MCF 10A (cell line): ENCODE measurements around the gene RAX. TPM values are rescaled to one million over a fixed set of nuclear protein-coding genes. Genes with fewer than 3 reads are reported as not detected.

ENCODE experiments used
- BruUV-seq: library from RNA; stranded (reverse); fragments of 400-500 nt; replicated peaks from 2 replicates; lab custom pipeline; 2021; lab: Mats Ljungman, UMichigan
- CTCF ChIA-PET: fragments of 300-600 bp; sonication (Branson Sonifier 250); formaldehyde crosslinking; extraction: SDS; loops from one replicate; lab custom pipeline; 2021; ENCODE audit warnings: antibody characterized with exemption, inconsistent platforms; lab: Yijun Ruan, JAX
- POLR2A ChIA-PET: fragments of 300-600, 350-650 bp; sonication (Branson Sonifier 250); formaldehyde crosslinking; extraction: SDS; loops from one replicate; lab custom pipeline; 2020; ENCODE audit warnings: antibody characterized with exemption, inconsistent platforms; lab: Yijun Ruan, JAX
- DNase-seq: peaks from one replicate; pipeline ENCODE4 v3.0.0-alpha.2; 2018; ENCODE audit not compliant: unreplicated experiment
- H3K27ac Mint-ChIP-seq: one replicate; pipeline ENCODE4 v1.8.0; 2022; ENCODE audit warnings: mild to moderate bottlenecking, low read depth, mixed read lengths; ENCODE audit not compliant: unreplicated experiment
- H3K27me3 Mint-ChIP-seq: one replicate; pipeline ENCODE4 v1.8.0; 2022; ENCODE audit warnings: mixed read lengths; ENCODE audit not compliant: insufficient read depth, unreplicated experiment
- H3K36me3 Mint-ChIP-seq: one replicate; pipeline ENCODE4 v1.8.0; 2022; ENCODE audit warnings: mild to moderate bottlenecking, moderate library complexity, mixed read lengths; ENCODE audit not compliant: insufficient read depth, unreplicated experiment
- H3K4me1 Mint-ChIP-seq: one replicate; pipeline ENCODE4 v1.8.0; 2022; ENCODE audit warnings: mixed read lengths; ENCODE audit not compliant: insufficient read depth, unreplicated experiment
- H3K4me3 Mint-ChIP-seq: one replicate; pipeline ENCODE4 v1.8.0; 2022; ENCODE audit warnings: mild to moderate bottlenecking, moderate library complexity, mixed read lengths; ENCODE audit not compliant: unreplicated experiment
- H3K9me3 Mint-ChIP-seq: one replicate; pipeline ENCODE4 v1.8.0; 2022; ENCODE audit warnings: mixed read lengths; ENCODE audit not compliant: unreplicated experiment
- intact Hi-C: fragments of 100-400 bp; cut with micrococcal nuclease; formaldehyde crosslinking; loops from 2 replicates; pipeline ENCODE4 v1.14.1; 2022
- total RNA-seq: library from RNA; stranded (reverse); gene quantifications from 2 replicates; pipeline ENCODE4 v1.2.3, GENCODE V29; 2022
- TF ChIP-seq, protein P1 (sequence below): fragments of 200-600 bp; IDR thresholded peaks from one replicate; pipeline ENCODE4 v1.8.0; 2022; ENCODE audit warnings: antibody characterized with exemption, mild to moderate bottlenecking; ENCODE audit not compliant: unreplicated experiment

RAX gene
- total RNA-seq, 1 experiment from 2014 or later = not detected

DNA sequence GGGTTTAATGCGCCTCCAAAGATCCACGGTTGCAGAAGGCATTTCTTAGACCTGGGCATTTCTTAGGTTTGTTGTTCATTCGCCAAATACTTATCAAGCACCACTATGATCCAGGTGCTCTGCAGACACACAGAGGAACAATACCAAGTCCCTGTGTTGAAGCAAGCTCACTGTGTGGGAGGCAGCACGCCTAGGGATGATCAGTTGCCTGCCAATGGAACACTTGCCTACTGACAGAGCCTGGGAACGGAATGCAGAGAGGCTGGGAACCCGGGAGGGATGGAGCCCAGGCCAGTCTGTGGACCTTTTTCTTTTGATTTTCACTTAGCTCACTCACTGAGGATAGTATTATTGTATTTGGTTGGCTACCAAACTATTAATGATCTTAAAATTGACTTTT, 55.2 kb downstream of the RAX start:
- intact Hi-C loops = no loop called here
- POLR2A ChIA-PET = no interaction called here
- Mint-ChIP-seq H3K27me3 (peaks cover 92% of the 10 kb centered on the region), H3K4me3 (no peak overlapping the region), H3K4me1 (peaks cover 9% of the 10 kb centered on the region), H3K9me3 (no peaks in the 10 kb centered on the region), H3K27ac (no peak overlapping the region), H3K36me3 (no peaks in the 10 kb centered on the region)
- TF ChIP-seq, protein P1, sequence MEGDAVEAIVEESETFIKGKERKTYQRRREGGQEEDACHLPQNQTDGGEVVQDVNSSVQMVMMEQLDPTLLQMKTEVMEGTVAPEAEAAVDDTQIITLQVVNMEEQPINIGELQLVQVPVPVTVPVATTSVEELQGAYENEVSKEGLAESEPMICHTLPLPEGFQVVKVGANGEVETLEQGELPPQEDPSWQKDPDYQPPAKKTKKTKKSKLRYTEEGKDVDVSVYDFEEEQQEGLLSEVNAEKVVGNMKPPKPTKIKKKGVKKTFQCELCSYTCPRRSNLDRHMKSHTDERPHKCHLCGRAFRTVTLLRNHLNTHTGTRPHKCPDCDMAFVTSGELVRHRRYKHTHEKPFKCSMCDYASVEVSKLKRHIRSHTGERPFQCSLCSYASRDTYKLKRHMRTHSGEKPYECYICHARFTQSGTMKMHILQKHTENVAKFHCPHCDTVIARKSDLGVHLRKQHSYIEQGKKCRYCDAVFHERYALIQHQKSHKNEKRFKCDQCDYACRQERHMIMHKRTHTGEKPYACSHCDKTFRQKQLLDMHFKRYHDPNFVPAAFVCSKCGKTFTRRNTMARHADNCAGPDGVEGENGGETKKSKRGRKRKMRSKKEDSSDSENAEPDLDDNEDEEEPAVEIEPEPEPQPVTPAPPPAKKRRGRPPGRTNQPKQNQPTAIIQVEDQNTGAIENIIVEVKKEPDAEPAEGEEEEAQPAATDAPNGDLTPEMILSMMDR = no peak
- no peak for DNase-seq
- CTCF ChIA-PET = interaction anchor here (0.6 to 1.0 kb wide), 3 partner anchors 74 to 184 kb away, joined by 3 to 4 read pairs (median 3); no protein-coding TSS in a partner anchor
- no TSS peak for BruUV-seq

Other genes with a start within 250 kb of the RAX start
- gene SEC11C, start 133.6 kb downstream of the RAX start, total RNA-seq = 168 and 272 TPM in 2 replicates
- gene GRP, start 53.3 kb downstream of the RAX start, total RNA-seq = not detected in 2 replicates
- not detected in 2 replicates for gene CPLX4, start 45.2 kb upstream of the RAX start, total RNA-seq
- gene LMAN1, start 85.8 kb upstream of the RAX start, total RNA-seq = 168 and 227 TPM in 2 replicates